Smooth muscle cell (in vitro differentiated cells): ENCODE data around the gene IL22RA2. TPM values are rescaled to one million over a fixed set of nuclear protein-coding genes. Genes with fewer than 3 reads are reported as not detected.
"Not testable (repeated sequence)": the region's sequence is repeated elsewhere in the genome, so short reads cannot be mapped to it uniquely, and the experiment has no call there.

ENCODE experiments used
- DNase-seq: peaks from one replicate; lab custom pipeline; 2025; ENCODE audit not compliant: unreplicated experiment; lab: John Stamatoyannopoulos, UW
- H2AFZ ChIP-seq: fragments of 200-600 bp; sonication (generic); 2 replicates; pipeline ENCODE4 v1.6.0; 2016; ENCODE audit warnings: antibody characterized with exemption, low read depth, mild to moderate bottlenecking
- H3F3A ChIP-seq: fragments of 200-600 bp; sonication (generic); 2 replicates; pipeline ENCODE4 v1.6.0; 2017; ENCODE audit warnings: antibody characterized with exemption, low read depth
- H3K27ac ChIP-seq: fragments of 200-600 bp; sonication (generic); 2 replicates; pipeline ENCODE4 v1.5.1; 2016; ENCODE audit warnings: low read depth, mild to moderate bottlenecking
- H3K27me3 ChIP-seq: fragments of 200-600 bp; sonication (generic); 2 replicates; pipeline ENCODE4 v1.6.1; 2016; ENCODE audit warnings: low read depth, mild to moderate bottlenecking
- H3K36me3 ChIP-seq: fragments of 200-600 bp; sonication (generic); 2 replicates; pipeline ENCODE4 v1.5.1; 2016; ENCODE audit warnings: low read depth
- H3K4me1 ChIP-seq: fragments of 200-600 bp; sonication (generic); 2 replicates; pipeline ENCODE4 v1.5.1; 2016; ENCODE audit warnings: low read depth
- H3K4me2 ChIP-seq: fragments of 200-600 bp; sonication (generic); 2 replicates; pipeline ENCODE4 v1.6.0; 2016; ENCODE audit warnings: mild to moderate bottlenecking
- H3K4me3 ChIP-seq: fragments of 200-600 bp; sonication (generic); 2 replicates; pipeline ENCODE4 v1.5.1; 2016; ENCODE audit warnings: mild to moderate bottlenecking
- H3K79me2 ChIP-seq: fragments of 200-600 bp; sonication (generic); 2 replicates; pipeline ENCODE4 v1.6.0; 2016; ENCODE audit warnings: low read depth, mild to moderate bottlenecking
- H3K9ac ChIP-seq: fragments of 200-600 bp; sonication (generic); 2 replicates; pipeline ENCODE4 v1.6.0; 2016; ENCODE audit warnings: low read depth
- H3K9me3 ChIP-seq: fragments of 200-600 bp; sonication (generic); replicated peaks from 2 replicates; pipeline ENCODE4 v1.5.1; 2016; ENCODE audit warnings: low read depth
- H4K20me1 ChIP-seq: fragments of 200-600 bp; sonication (generic); 2 replicates; pipeline ENCODE4 v1.6.0; 2016; ENCODE audit warnings: low read depth
- CTCF ChIP-seq: fragments of 200-600 bp; sonication (generic); IDR thresholded peaks from 2 replicates; pipeline ENCODE4 v1.5.1; 2017; ENCODE audit warnings: borderline replicate concordance, mild to moderate bottlenecking, antibody characterized with exemption; ENCODE audit not compliant: insufficient read depth, poor library complexity, severe bottlenecking
- WGBS: methylation state at CpG from one replicate; pipeline ENCODE4 v1.1.7; 2016; ENCODE audit warnings: low lambda C conversion rate; 5-methylcytosine and 5-hydroxymethylcytosine counted together
- polyA plus RNA-seq: library from polyadenylated mRNA; unstranded; fragments of >200 nt; fragmentation: Nextera tagmentation; extraction: Ambion mirVana; gene quantifications from 2 replicates; pipeline ENCODE4 v1.2.1, GENCODE V29; 2016
- total RNA-seq: library from RNA; depleted of rRNA; stranded (reverse); fragments of >200 nt; gene quantifications from 2 replicates; pipeline ENCODE4 v1.2.3, GENCODE V29; 2014

Gene IL22RA2
- total and polyA plus RNA-seq, 2 experiments from 2014 or later = not detected

GRCh38 chr6:137210903-137211302, 37.5 kb upstream of the IL22RA2 start:
- no peaks in the 10 kb centered on the region for H3K4me1 ChIP-seq
- peaks cover 7% of the 10 kb centered on the region for H3K36me3 ChIP-seq
- no peak overlapping the region for H3K4me3 ChIP-seq
- peaks cover 97% of the 10 kb centered on the region for H4K20me1 ChIP-seq
- no peak overlapping the region for H2AFZ ChIP-seq
- H3K9me3 ChIP-seq = no peaks in the 10 kb centered on the region
- H3K27me3 ChIP-seq = no peaks in the 10 kb centered on the region
- peaks cover 99% of the 10 kb centered on the region for H3K79me2 ChIP-seq
- H3K27ac ChIP-seq = no peak overlapping the region
- DNase-seq = no peak
- H3K4me2 ChIP-seq = no peak overlapping the region
- no peak overlapping the region for H3K9ac ChIP-seq
- H3F3A ChIP-seq = peaks cover 2% of the 10 kb centered on the region
- TF ChIP-seq CTCF = no peak

- Histone ChIP-seq H3K4me3 (no peak overlapping the region), H3K4me2 (no peak overlapping the region), H3K36me3 (peaks cover 16% of the 10 kb centered on the region), H4K20me1 (peaks cover 77% of the 10 kb centered on the region), H3K27ac (no peak overlapping the region), H3K4me1 (no peaks in the 10 kb centered on the region), H2AFZ (no peak overlapping the region), H3K79me2 (peaks cover 74% of the 10 kb centered on the region), H3F3A (peaks cover 2% of the 10 kb centered on the region), H3K27me3 (no peaks in the 10 kb centered on the region), H3K9me3 (no peaks in the 10 kb centered on the region), H3K9ac (no peak overlapping the region)
- DNase-seq = no peak
- TF ChIP-seq CTCF = no peak
- WGBS = 97% methylated on average over 7 of the region's 7 CpGs
These were observed 34.8 kb upstream of the IL22RA2 start for GRCh38 chr6:137208279-137208678.

DNA sequence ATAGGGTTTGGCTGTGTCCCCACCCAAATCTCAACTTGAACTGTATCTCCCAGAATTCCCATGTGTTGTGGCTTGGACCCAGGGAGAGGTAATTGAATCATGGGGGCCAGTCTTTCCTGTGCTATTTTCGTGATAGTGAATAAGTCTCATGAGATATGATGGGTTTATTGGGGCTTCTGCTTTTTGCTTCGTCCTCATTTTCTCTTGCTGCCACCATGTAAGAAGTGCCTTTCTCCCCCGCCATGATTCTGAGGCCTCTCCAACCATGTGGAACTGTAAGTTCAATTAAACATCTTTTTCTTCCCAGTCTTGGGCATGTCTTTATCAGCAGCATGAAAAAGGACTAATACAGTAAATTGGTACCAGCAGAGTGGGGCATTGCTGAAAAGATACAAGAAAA, 34.0 kb upstream of the IL22RA2 start:
- not testable (repeated sequence) for H3K4me1 ChIP-seq, H3K9ac ChIP-seq, H3K27me3 ChIP-seq, H3F3A ChIP-seq, H3K27ac ChIP-seq, H2AFZ ChIP-seq, DNase-seq, H3K4me2 ChIP-seq, H3K9me3 ChIP-seq, H3K4me3 ChIP-seq
- Histone ChIP-seq H4K20me1 (peaks cover 68% of the 10 kb centered on the region), H3K36me3 (peaks cover 20% of the 10 kb centered on the region), H3K79me2 (peaks cover 65% of the 10 kb centered on the region)
- 97% methylated on average over 3 of the region's 3 CpGs for WGBS

GRCh38 chr6:137206577-137206976, 33.1 kb upstream of the IL22RA2 start:
- Histone ChIP-seq H3K4me2 (no peak overlapping the region), H2AFZ (no peak overlapping the region), H4K20me1 (peaks cover 60% of the 10 kb centered on the region), H3K27ac (no peak overlapping the region), H3K27me3 (no peaks in the 10 kb centered on the region), H3K4me1 (no peaks in the 10 kb centered on the region), H3F3A (peaks cover 2% of the 10 kb centered on the region), H3K36me3 (peaks cover 20% of the 10 kb centered on the region), H3K79me2 (peaks cover 57% of the 10 kb centered on the region), H3K4me3 (no peak overlapping the region), H3K9me3 (no peaks in the 10 kb centered on the region), H3K9ac (no peak overlapping the region)
- 97% methylated on average over 1 of the region's 1 CpG for WGBS
- no peak for TF ChIP-seq CTCF
- no peak for DNase-seq
